ENCODE results near the gene LIX1L.

Gene LIX1L

GRCh38 chr1:145956781-145957442, 905 bp downstream of the LIX1L start:
- Histone ChIP-seq H3K9ac (ENCODE audit: insufficient read length) (peak overlapping the region; percentile 81), H3K9me3 (ENCODE audit: low read depth, low read length) (no peaks in the 10 kb centered on the region), H3K36me3 (ENCODE audit: insufficient read depth, low read length) (no peaks in the 10 kb centered on the region; the same call in 1 of the 2 replicates), H3K4me3 (peak overlapping the region; percentile 88), H3K27ac (peak overlapping the region; percentile 79)
- TF ChIP-seq EZH2 (IDR thresholded peaks at IDR 0.05) (no peak), POLR2AphosphoS5 (IDR thresholded peaks at IDR 0.05; ENCODE audit: borderline replicate concordance, low read depth, low read length) (no peak), FOXP2 (optimal IDR thresholded peaks at IDR 0.05; ENCODE audit: control extremely low read depth, extremely low read length, insufficient read depth) (no peak)
- no peak for DNase-seq (ENCODE audit: low read depth, low spot score)

- H3K36me3 ChIP-seq (ENCODE audit: insufficient read depth, low read length), result no peaks in the 10 kb centered on the region; the same call in 1 of the 2 replicates
- H3K4me3 ChIP-seq, result peak overlapping the region; percentile 88
- no peaks in the 10 kb centered on the region for H3K9me3 ChIP-seq (ENCODE audit: low read depth, low read length)
- TF ChIP-seq FOXP2 (optimal IDR thresholded peaks at IDR 0.05; ENCODE audit: control extremely low read depth, extremely low read length, insufficient read depth) (no peak), EZH2 (IDR thresholded peaks at IDR 0.05) (no peak), POLR2AphosphoS5 (IDR thresholded peaks at IDR 0.05; ENCODE audit: borderline replicate concordance, low read depth, low read length) (no peak)
- peak overlapping the region; percentile 79; the same call in 1 of the 2 replicates for H3K27ac ChIP-seq
- H3K9ac ChIP-seq (ENCODE audit: insufficient read length), result peak overlapping the region; percentile 81
- DNase-seq (ENCODE audit: low read depth, low spot score), result no peak
These were observed 1.5 kb downstream of the LIX1L start for GRCh38 chr1:145956361-145956760.

- TF ChIP-seq EZH2 (IDR thresholded peaks at IDR 0.05) (no peak), FOXP2 (optimal IDR thresholded peaks at IDR 0.05; ENCODE audit: control extremely low read depth, extremely low read length, insufficient read depth) (no peak), POLR2AphosphoS5 (IDR thresholded peaks at IDR 0.05; ENCODE audit: borderline replicate concordance, low read depth, low read length) (no peak)
- peak overlapping the region; percentile 8 for H3K9ac ChIP-seq (ENCODE audit: insufficient read length)
- no peaks in the 10 kb centered on the region; the same call in 1 of the 2 replicates for H3K36me3 ChIP-seq (ENCODE audit: insufficient read depth, low read length)
- peak overlapping the region; percentile 88 for H3K4me3 ChIP-seq
- H3K9me3 ChIP-seq (ENCODE audit: low read depth, low read length), result no peaks in the 10 kb centered on the region
- no peak for DNase-seq (ENCODE audit: low read depth, low spot score)
- H3K27ac ChIP-seq, result no peak overlapping the region
These were observed 2.4 kb downstream of the LIX1L start for GRCh38 chr1:145955436-145955835.

- DNase-seq (ENCODE audit: low read depth, low spot score), result no peak
- Histone ChIP-seq H3K27ac (no peak overlapping the region), H3K4me3 (no peak overlapping the region), H3K9me3 (ENCODE audit: low read depth, low read length) (no peaks in the 10 kb centered on the region), H3K9ac (ENCODE audit: insufficient read length) (no peak overlapping the region), H3K36me3 (ENCODE audit: insufficient read depth, low read length) (peaks cover 2% of the 10 kb centered on the region; the same call in 1 of the 2 replicates)
- TF ChIP-seq FOXP2 (optimal IDR thresholded peaks at IDR 0.05; ENCODE audit: control extremely low read depth, extremely low read length, insufficient read depth) (no peak), POLR2AphosphoS5 (IDR thresholded peaks at IDR 0.05; ENCODE audit: borderline replicate concordance, low read depth, low read length) (no peak), EZH2 (IDR thresholded peaks at IDR 0.05) (no peak)
These were observed 4.0 kb downstream of the LIX1L start for GRCh38 chr1:145953861-145954260.

- Histone ChIP-seq H3K9me3 (ENCODE audit: low read depth, low read length) (no peaks in the 10 kb centered on the region), H3K27ac (no peak overlapping the region), H3K36me3 (ENCODE audit: insufficient read depth, low read length) (peaks cover 6% of the 10 kb centered on the region; the same call in 1 of the 2 replicates), H3K9ac (ENCODE audit: insufficient read length) (no peak overlapping the region), H3K4me3 (no peak overlapping the region)
- no peak for DNase-seq (ENCODE audit: low read depth, low spot score)
- TF ChIP-seq FOXP2 (optimal IDR thresholded peaks at IDR 0.05; ENCODE audit: control extremely low read depth, extremely low read length, insufficient read depth) (no peak), POLR2AphosphoS5 (IDR thresholded peaks at IDR 0.05; ENCODE audit: borderline replicate concordance, low read depth, low read length) (no peak), EZH2 (IDR thresholded peaks at IDR 0.05) (no peak)
These were observed 4.9 kb downstream of the LIX1L start for GRCh38 chr1:145952903-145953302.

- no peak overlapping the region for H3K27ac ChIP-seq
- no peaks in the 10 kb centered on the region for H3K9me3 ChIP-seq (ENCODE audit: low read depth, low read length)
- H3K9ac ChIP-seq (ENCODE audit: insufficient read length), result no peak overlapping the region
- no peak for DNase-seq (ENCODE audit: low read depth, low spot score)
- TF ChIP-seq FOXP2 (optimal IDR thresholded peaks at IDR 0.05; ENCODE audit: control extremely low read depth, extremely low read length, insufficient read depth) (no peak), POLR2AphosphoS5 (IDR thresholded peaks at IDR 0.05; ENCODE audit: borderline replicate concordance, low read depth, low read length) (no peak), EZH2 (IDR thresholded peaks at IDR 0.05) (no peak)
- peaks cover 11% of the 10 kb centered on the region for H3K36me3 ChIP-seq (ENCODE audit: insufficient read depth, low read length)
- H3K4me3 ChIP-seq, result no peak overlapping the region
These were observed 6.3 kb downstream of the LIX1L start for GRCh38 chr1:145951526-145951925.

- H3K9ac ChIP-seq (ENCODE audit: insufficient read length), result no peak overlapping the region
- H3K27ac ChIP-seq, result no peak overlapping the region
- H3K36me3 ChIP-seq (ENCODE audit: insufficient read depth, low read length), result peaks cover 14% of the 10 kb centered on the region
- no peaks in the 10 kb centered on the region for H3K9me3 ChIP-seq (ENCODE audit: low read depth, low read length)
- H3K4me3 ChIP-seq, result no peak overlapping the region
- TF ChIP-seq EZH2 (IDR thresholded peaks at IDR 0.05), result no peak
- no peak for TF ChIP-seq FOXP2 (optimal IDR thresholded peaks at IDR 0.05; ENCODE audit: control extremely low read depth, extremely low read length, insufficient read depth)
- DNase-seq (ENCODE audit: low read depth, low spot score), result no peak
These were observed 8.6 kb downstream of the LIX1L start for GRCh38 chr1:145949219-145949618.

GRCh38 chr1:145947551-145947950, 10.3 kb downstream of the LIX1L start:
- Histone ChIP-seq H3K36me3 (ENCODE audit: insufficient read depth, low read length) (peaks cover 20% of the 10 kb centered on the region), H3K4me3 (no peak overlapping the region)
- no peak for TF ChIP-seq POLR2AphosphoS5 (IDR thresholded peaks at IDR 0.05; ENCODE audit: borderline replicate concordance, low read depth, low read length)
- TF ChIP-seq FOXP2 (optimal IDR thresholded peaks at IDR 0.05; ENCODE audit: control extremely low read depth, extremely low read length, insufficient read depth), result no peak
- no peak for TF ChIP-seq EZH2 (IDR thresholded peaks at IDR 0.05)

More at GRCh38 chr1:145947551-145947950, 10.3 kb downstream of the LIX1L start:
- H3K27ac ChIP-seq, result no peak overlapping the region
- no peaks in the 10 kb centered on the region for H3K9me3 ChIP-seq (ENCODE audit: low read depth, low read length)
- no peak for DNase-seq (ENCODE audit: low read depth, low spot score)
- no peak overlapping the region for H3K9ac ChIP-seq (ENCODE audit: insufficient read length)

Measured in SK-N-MC (cell line).